Fibroblast of lung (primary cell): ENCODE measurements around the gene CCIN. TPM values are rescaled to one million over a fixed set of nuclear protein-coding genes. Genes with fewer than 3 reads are reported as not detected.
A peak's percentile ranks its signal among the peaks of the same experiment; 100 is the strongest.

Source experiments
- DNase-seq, 2 donors: peaks; one replicate each; pipeline versions ENCODE4 v3.0.0 to v3.0.0-alpha.2; 2010; ENCODE audit warnings: low read depth in 2 of 2
- H2AFZ ChIP-seq: 2 replicates; pipeline ENCODE4 v1.5.1; 2012; ENCODE audit warnings: low read length, control low read depth, inconsistent platforms
- H3K27ac ChIP-seq: 2 replicates; pipeline ENCODE4 v1.5.1; 2011; ENCODE audit warnings: low read length, control low read depth; ENCODE audit not compliant: insufficient read depth
- H3K27me3 ChIP-seq: 2 replicates; pipeline ENCODE4 v1.5.1; 2011; ENCODE audit warnings: mild to moderate bottlenecking, low read length; ENCODE audit not compliant: control insufficient read depth, insufficient read depth
- H3K36me3 ChIP-seq: 2 replicates; pipeline ENCODE4 v1.5.1; 2011; ENCODE audit warnings: low read length; ENCODE audit not compliant: control insufficient read depth, insufficient read depth
- H3K4me1 ChIP-seq: 2 replicates; pipeline ENCODE4 v1.5.1; 2011; ENCODE audit warnings: low read length; ENCODE audit not compliant: control insufficient read depth, insufficient read depth; ENCODE audit errors: extremely low read depth
- H3K4me2 ChIP-seq: 2 replicates; pipeline ENCODE4 v1.5.1; 2011; ENCODE audit warnings: low read length, control low read depth; ENCODE audit not compliant: insufficient read depth; ENCODE audit errors: extremely low read depth
- H3K4me3 ChIP-seq, 4 experiments: fragments of 200-600 bp in 1 of 4; sonication (generic) in 1 of 4; replicated peaks in 1 of 4; 2 replicates each; pipeline ENCODE4 v1.5.1; 2011 to 2016; ENCODE audit warnings: low read length in 4 of 4, low read depth in 3 of 4, mild to moderate bottlenecking in 3 of 4, control low read depth in 2 of 4, inconsistent platforms in 1 of 4, mixed read lengths in 1 of 4; ENCODE audit not compliant: insufficient read depth in 1 of 4; ENCODE audit errors: control extremely low read depth in 1 of 4
- H3K79me2 ChIP-seq: 2 replicates; pipeline ENCODE4 v1.5.1; 2012; ENCODE audit warnings: mild to moderate bottlenecking, low read length, inconsistent platforms; ENCODE audit not compliant: control insufficient read depth, insufficient read depth
- H3K9ac ChIP-seq: 2 replicates; pipeline ENCODE4 v1.5.1; 2011; ENCODE audit warnings: mild to moderate bottlenecking, low read length, control low read depth; ENCODE audit not compliant: insufficient read depth
- H3K9me3 ChIP-seq: 2 replicates; pipeline ENCODE4 v1.5.1; 2012; ENCODE audit warnings: low read depth, low read length; ENCODE audit not compliant: control insufficient read depth, insufficient read depth
- H4K20me1 ChIP-seq: 2 replicates; pipeline ENCODE4 v1.5.1; 2011; ENCODE audit warnings: low read length; ENCODE audit not compliant: control insufficient read depth, insufficient read depth; ENCODE audit errors: extremely low read depth
- CTCF ChIP-seq, 2 donors: IDR thresholded peaks in 1 of 2; conservative IDR thresholded peaks in 1 of 2; 1 replicate in 1 of 2; 2 replicates in 1 of 2; pipeline ENCODE4 v1.5.1; 2011 to 2012; ENCODE audit warnings: low read length in 2 of 2, control low read depth in 1 of 2, inconsistent platforms in 1 of 2, low read depth in 1 of 2, mild to moderate bottlenecking in 1 of 2
- EZH2 ChIP-seq: IDR thresholded peaks from 2 replicates; pipeline ENCODE4 v1.5.1; 2012; ENCODE audit warnings: low read length, control low read depth, mild to moderate bottlenecking; ENCODE audit errors: missing control alignments
- polyA plus RNA-seq, 2 donors: library from polyadenylated mRNA; depleted of rRNA in 1 of 2; stranded (reverse) in 1 of 2; unstranded in 1 of 2; fragments of >200 nt; gene quantifications; 2 replicates each; pipeline ENCODE4 v1.2.1, GENCODE V29; 2011 to 2012; ENCODE audit warnings: missing spikeins in 1 of 2
- total RNA-seq: library from RNA; depleted of rRNA; stranded (reverse); fragments of >200 nt; gene quantifications from 2 replicates; pipeline ENCODE4 v1.2.1, GENCODE V29; 2014

Gene CCIN
- total and polyA plus RNA-seq, 2 donors (not counting 1 experiment from before 2014, with no cell fraction given), result 0.40 to 1.3 TPM

GRCh38 chr9:36150574-36151315, 18.4 kb upstream of the CCIN start:
- TF ChIP-seq CTCF (conservative IDR thresholded peaks at IDR 0.05 in 1 of 2, IDR thresholded peaks at IDR 0.05 in 1 of 2; ENCODE audit: low read depth in 1 of 2, low read length in 2 of 2) (no peak), EZH2 (no peak)
- Histone ChIP-seq H2AFZ (no peak overlapping the region), H4K20me1 (no peaks in the 10 kb centered on the region), H3K27ac (no peak overlapping the region), H3K27me3 (no peaks in the 10 kb centered on the region), H3K4me3 (no peak overlapping the region), H3K9ac (no peak overlapping the region), H3K36me3 (peaks cover 3% of the 10 kb centered on the region), H3K4me2 (no peak overlapping the region), H3K9me3 (no peaks in the 10 kb centered on the region), H3K79me2 (no peaks in the 10 kb centered on the region), H3K4me1 (peaks cover 20% of the 10 kb centered on the region)
- peak in 1 of 2 donors; percentile 63 for DNase-seq

GRCh38 chr9:36151316-36152210, 17.6 kb upstream of the CCIN start:
- H3K9me3 ChIP-seq, result no peaks in the 10 kb centered on the region
- no peak overlapping the region for H3K27ac ChIP-seq
- H3K4me3 ChIP-seq, result no peak overlapping the region
- H2AFZ ChIP-seq, result no peak overlapping the region
- peak; percentile 49 to 85 for DNase-seq
- no peak overlapping the region for H3K4me2 ChIP-seq
- H3K4me1 ChIP-seq, result peaks cover 20% of the 10 kb centered on the region
- no peaks in the 10 kb centered on the region for H3K79me2 ChIP-seq
- H3K27me3 ChIP-seq, result no peaks in the 10 kb centered on the region
- H3K36me3 ChIP-seq, result peaks cover 3% of the 10 kb centered on the region
- TF ChIP-seq EZH2 (no peak), CTCF (conservative IDR thresholded peaks at IDR 0.05 in 1 of 2, IDR thresholded peaks at IDR 0.05 in 1 of 2; ENCODE audit: low read depth in 1 of 2, low read length in 2 of 2) (no peak)
- no peaks in the 10 kb centered on the region for H4K20me1 ChIP-seq
- no peak overlapping the region for H3K9ac ChIP-seq

GRCh38 chr9:36152741-36153438, 16.3 kb upstream of the CCIN start:
- H3K4me3 ChIP-seq, result no peak overlapping the region
- DNase-seq, result no peak
- peaks cover 20% of the 10 kb centered on the region for H3K4me1 ChIP-seq
- H3K27ac ChIP-seq, result no peak overlapping the region
- no peak overlapping the region for H2AFZ ChIP-seq
- H3K9ac ChIP-seq, result no peak overlapping the region
- H4K20me1 ChIP-seq, result no peaks in the 10 kb centered on the region
- H3K27me3 ChIP-seq, result no peaks in the 10 kb centered on the region
- H3K4me2 ChIP-seq, result no peak overlapping the region
- H3K36me3 ChIP-seq, result peaks cover 3% of the 10 kb centered on the region
- no peaks in the 10 kb centered on the region for H3K79me2 ChIP-seq
- TF ChIP-seq CTCF (conservative IDR thresholded peaks at IDR 0.05 in 1 of 2, IDR thresholded peaks at IDR 0.05 in 1 of 2; ENCODE audit: low read depth in 1 of 2, low read length in 2 of 2) (no peak), EZH2 (no peak)
- no peaks in the 10 kb centered on the region for H3K9me3 ChIP-seq
